Tongue (tissue), 2 donors: ENCODE results near the gene PML. TPM values are rescaled to one million over a fixed set of nuclear protein-coding genes. Genes with fewer than 3 reads are reported as not detected.
A peak's percentile ranks its signal among the peaks of the same experiment; 100 is the strongest.

Experiments
- DNase-seq: peaks from one replicate; pipeline ENCODE4 v3.0.0-alpha.2; 2015
- total RNA-seq: library from RNA; depleted of rRNA; stranded (reverse); fragments of >200 nt; gene quantifications from one replicate; pipeline ENCODE4 v1.2.3, GENCODE V29; 2014

Gene PML
- total RNA-seq: 46.2 TPM

- DNase-seq: peak; percentile 98
Observed at GRCh38 chr15:73994413-73994883, at the start of gene PML. Gene PML, plus strand, starts transcription at chr15:73994716. Its CDS starts 97 bp downstream, at chr15:73994813.

GRCh38 chr15:73945130-73945508 is 49.4 kb upstream of the PML start:
- no peak for DNase-seq

GRCh38 chr15:73946046-73946721 is 48.3 kb upstream of the PML start:
- no peak for DNase-seq

- DNase-seq: no peak
Observed at GRCh38 chr15:73946795-73947370, 47.6 kb upstream of the PML start.

GRCh38 chr15:73947651-73948050 is 46.9 kb upstream of the PML start:
- no peak for DNase-seq

GRCh38 chr15:73948396-73948795 is 46.1 kb upstream of the PML start:
- no peak for DNase-seq

GRCh38 chr15:73948982-73949381 is 45.5 kb upstream of the PML start:
- no peak for DNase-seq

- no peak for DNase-seq
Observed at GRCh38 chr15:73949496-73949895, 45.0 kb upstream of the PML start.

- no peak for DNase-seq
Observed at GRCh38 chr15:73950479-73950830, 44.1 kb upstream of the PML start.

- DNase-seq: peak; percentile 95
Observed at GRCh38 chr15:73950831-73951561, 43.5 kb upstream of the PML start.

- no peak for DNase-seq
Observed at GRCh38 chr15:73951601-73952000, 42.9 kb upstream of the PML start.

- no peak for DNase-seq
Observed at GRCh38 chr15:73952171-73952912, 42.2 kb upstream of the PML start.

- no peak for DNase-seq
Observed at GRCh38 chr15:73952913-73953750, 41.4 kb upstream of the PML start.

GRCh38 chr15:73954188-73955145 is 40.0 kb upstream of the PML start:
- no peak for DNase-seq

- no peak for DNase-seq
Observed at GRCh38 chr15:73955326-73955725, 39.2 kb upstream of the PML start.

GRCh38 chr15:73955861-73956742 is 38.4 kb upstream of the PML start:
- no peak for DNase-seq

GRCh38 chr15:73956743-73957135 is 37.8 kb upstream of the PML start:
- no peak for DNase-seq

- DNase-seq: no peak
Observed at GRCh38 chr15:73957276-73957675, 37.2 kb upstream of the PML start.

GRCh38 chr15:73957785-73958184 is 36.7 kb upstream of the PML start:
- no peak for DNase-seq
